DMS153 treated with DMSO at 0.1 percent for 48 hours (cell line): ENCODE results near the gene TBL2.
A peak's percentile ranks its signal among the peaks of the same experiment; 100 is the strongest.
"Not testable (repeated sequence)": the region's sequence is repeated elsewhere in the genome, so short reads cannot be mapped to it uniquely, and the experiment has no call there.

ENCODE experiments used
- DNase-seq: peaks from one replicate; lab custom pipeline; 2025; ENCODE audit not compliant: unreplicated experiment; lab: John Stamatoyannopoulos, UW

TBL2 gene

DNA sequence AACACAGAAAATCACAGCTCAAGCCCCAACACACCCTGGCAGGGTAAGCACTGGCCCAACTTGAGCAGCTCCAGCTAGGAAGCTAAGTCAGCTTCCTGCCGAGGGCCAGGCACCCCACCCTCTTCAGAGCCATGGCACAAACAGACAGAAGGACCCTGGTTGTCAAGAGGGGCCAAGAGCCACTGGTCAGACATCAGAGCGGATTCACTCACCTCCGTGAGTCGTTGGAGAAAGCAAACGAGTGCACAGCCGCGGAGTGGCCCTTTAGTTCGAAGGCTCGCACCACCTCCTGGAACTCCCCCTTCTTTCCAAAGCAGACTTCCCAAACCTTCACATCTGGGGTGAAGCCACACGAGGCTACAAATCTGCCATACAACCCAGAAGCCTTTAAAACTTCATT is 7.4 kb downstream of the TBL2 start:
- DNase-seq: no peak

DNA sequence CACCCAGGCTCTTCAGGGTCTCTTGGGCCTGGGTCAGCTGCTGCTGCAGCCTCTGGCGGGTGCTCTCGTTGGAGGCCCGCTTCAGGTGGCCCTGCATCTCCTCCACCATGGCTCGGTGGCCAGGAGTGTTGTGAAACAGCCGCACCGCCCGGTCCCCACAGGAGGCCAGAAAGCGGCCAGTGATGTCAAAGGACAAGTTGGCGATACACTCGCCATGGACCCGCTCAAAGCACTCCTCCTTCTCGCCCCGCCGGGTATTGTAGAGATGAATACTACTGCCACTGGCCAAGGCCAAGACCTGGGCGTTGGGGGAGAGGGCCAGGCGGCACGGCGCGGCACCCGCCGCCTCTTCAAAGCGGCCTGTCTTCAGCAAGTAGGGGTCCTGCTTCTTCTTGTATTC is 7.9 kb downstream of the TBL2 start:
- DNase-seq: no peak

GRCh38 chr7:73569042-73569608 is 9.3 kb downstream of the TBL2 start:
- DNase-seq: no peak

DNA sequence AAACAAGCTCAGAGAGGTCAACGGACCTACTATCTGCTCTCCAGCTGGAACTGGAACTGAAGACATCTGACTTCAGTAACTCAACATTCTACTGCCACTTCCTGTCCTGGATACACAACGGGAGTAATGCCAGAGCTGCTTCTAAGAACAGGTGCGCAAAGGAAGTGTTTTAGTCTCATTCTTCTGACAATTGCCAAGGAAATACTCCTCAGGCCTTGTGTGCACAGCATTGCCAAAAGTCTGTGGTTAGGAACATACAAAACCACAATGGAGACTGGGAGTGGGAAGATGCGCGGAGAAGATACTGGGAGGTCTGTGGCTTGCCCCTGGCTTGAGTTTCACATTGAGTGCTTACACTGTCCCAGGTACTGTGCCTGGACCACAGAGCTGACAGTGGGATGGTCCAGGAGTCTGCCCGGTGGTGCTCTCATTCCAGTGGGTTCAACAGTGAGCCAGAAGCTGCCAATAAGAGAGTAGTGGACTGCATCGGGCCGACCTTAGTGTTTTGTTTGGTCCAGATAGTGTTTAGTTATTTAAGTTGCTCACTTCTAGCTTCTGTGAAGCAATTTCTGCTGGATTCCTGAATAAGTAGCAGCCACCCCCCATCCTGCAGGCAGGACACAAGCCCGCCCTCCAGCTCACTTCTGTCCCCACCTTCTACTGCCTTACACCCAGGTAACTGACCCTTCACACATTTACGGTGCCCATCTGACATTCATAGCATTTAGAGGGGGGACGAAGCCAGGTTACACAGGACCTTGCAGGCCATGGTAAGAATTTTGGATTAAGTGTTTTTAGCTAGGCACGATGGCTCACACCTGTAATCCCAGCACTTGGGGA is 10.3 kb downstream of the TBL2 start:
- no peak for DNase-seq

DNA sequence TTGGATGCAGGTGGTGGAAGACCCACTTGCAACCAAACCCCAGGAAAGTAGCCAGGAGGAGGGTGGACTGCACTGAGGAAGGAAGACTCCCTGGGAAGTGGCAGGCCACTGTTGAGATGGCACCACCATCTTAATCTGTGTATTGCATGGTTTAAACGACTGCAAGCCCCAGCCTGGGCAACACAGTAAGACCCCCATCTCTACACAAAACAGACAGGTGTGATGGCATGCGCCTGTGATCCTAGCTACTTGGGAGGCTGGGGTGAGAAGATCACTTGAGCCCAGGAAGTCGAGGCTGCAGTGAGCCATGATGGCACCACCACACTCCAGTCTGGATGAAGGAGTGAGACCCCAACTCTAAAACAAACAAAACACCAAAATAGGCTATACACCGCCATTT is 11.2 kb downstream of the TBL2 start:
- no peak for DNase-seq

- DNase-seq: not testable (repeated sequence)
Observed at GRCh38 chr7:73566431-73566830, 11.9 kb downstream of the TBL2 start.

GRCh38 chr7:73565675-73566340 is 12.6 kb downstream of the TBL2 start:
- no peak for DNase-seq

DNA sequence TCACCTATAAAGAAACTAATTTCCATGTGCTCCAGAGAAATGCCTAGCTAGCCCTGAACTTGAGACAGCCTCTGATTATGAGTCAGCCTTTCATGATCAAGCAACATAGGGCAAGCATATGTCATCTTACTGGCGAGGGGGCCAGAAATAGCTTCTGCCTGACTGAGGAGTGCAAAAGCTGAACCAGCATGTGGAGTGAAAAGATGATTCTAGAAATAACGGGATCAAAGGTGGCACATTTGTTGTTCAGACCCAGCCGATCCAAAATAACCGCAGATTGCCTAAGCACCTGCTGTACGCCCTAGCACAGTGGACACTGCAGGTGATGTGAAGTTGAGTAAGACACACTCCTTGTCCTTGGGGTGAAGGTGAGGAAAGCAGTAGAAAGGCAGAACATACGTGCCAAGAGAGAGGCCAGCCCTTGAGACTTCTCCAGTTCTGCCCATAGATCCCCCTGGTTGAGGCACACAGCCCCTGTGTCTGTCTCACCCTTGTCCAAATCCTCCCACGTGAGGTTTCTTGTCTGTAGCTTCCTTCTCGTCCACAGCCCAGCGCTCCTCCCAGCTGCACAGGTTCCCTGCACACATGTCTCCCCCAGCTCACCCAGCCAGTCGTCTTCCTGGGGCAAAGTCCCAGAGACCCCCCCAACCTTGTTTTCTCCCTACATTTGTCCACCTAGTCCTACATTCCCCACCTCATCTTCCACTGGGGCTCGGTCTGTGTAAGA is 18.1 kb downstream of the TBL2 start:
- no peak for DNase-seq

GRCh38 chr7:73557397-73558257 is 20.8 kb downstream of the TBL2 start, which contains the start of gene BCL7B:
Gene BCL7B (minus strand): TSS chr7:73557690. CDS start chr7:73557578, 112 bp downstream.
- DNase-seq: peak; percentile 54

GRCh38 chr7:73557108-73557396 is 21.3 kb downstream of the TBL2 start:
- peak; percentile 84 for DNase-seq

DNA sequence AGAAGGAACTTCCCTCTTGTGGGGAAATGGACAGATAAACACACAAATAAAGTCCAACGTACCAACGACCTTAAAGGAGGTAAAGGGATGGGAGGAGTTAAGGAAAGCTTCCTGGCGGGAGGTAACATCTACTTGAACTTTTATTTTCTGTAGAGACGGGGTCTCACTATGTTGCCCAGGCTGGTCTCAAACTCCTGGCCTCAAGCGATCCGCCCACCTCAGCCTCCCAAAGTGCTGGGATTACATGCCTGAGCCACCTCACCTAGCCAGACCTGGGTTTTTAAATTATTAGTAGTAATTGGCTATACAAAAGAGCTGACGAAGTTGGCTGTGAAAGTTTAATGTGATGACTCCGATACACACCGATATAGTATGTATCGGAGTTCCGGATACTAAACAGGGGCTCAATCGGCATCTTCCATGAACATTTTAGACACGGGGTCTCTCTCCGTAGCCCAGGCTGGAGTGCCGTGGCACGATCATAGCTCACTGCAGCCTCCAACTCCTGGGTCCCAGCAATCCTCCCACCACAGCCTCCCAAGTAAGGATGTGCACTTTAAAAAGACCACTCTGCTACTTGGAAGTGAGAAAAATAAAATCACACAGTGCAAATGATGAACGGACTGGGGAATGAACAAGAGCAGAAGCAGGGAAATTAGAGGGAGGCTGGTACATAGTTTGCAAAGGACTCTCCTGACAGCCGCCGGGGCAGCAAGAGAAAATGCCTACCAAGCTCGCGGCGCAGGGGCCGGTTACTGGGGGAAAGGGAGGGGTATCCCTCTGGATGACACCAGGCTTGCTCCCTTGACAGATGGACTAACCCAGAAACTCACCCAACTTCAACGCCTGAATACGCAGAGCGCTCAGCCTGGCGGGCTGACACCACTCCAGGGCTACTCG is 21.9 kb downstream of the TBL2 start:
- no peak for DNase-seq

- DNase-seq: no peak
Observed at GRCh38 chr7:73555411-73555982, 22.9 kb downstream of the TBL2 start.

- not testable (repeated sequence) for DNase-seq
Observed at GRCh38 chr7:73550093-73550492, 28.3 kb downstream of the TBL2 start.

DNA sequence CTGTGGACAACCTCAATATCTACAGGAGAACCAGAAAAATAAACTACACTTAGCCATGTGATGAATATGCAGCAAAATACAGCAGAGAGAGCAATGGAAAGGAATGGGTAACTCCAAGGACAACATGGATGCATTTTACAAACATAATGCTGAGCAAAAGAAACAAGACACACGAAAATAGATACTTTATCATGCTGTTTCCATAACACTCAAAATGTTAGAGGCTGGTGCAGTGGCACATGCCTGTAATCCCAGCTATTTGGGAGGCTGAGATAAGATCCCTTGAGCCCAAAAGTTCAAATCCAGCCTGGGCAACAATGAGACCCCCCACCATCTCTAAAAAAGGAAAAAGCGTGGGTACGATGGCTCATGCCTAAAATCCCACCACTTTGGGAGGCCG is 29.2 kb downstream of the TBL2 start:
- DNase-seq: no peak

- no peak for DNase-seq
Observed at GRCh38 chr7:73547841-73548240, 30.5 kb downstream of the TBL2 start.

GRCh38 chr7:73544678-73545077 is 33.7 kb downstream of the TBL2 start:
- no peak for DNase-seq

DNA sequence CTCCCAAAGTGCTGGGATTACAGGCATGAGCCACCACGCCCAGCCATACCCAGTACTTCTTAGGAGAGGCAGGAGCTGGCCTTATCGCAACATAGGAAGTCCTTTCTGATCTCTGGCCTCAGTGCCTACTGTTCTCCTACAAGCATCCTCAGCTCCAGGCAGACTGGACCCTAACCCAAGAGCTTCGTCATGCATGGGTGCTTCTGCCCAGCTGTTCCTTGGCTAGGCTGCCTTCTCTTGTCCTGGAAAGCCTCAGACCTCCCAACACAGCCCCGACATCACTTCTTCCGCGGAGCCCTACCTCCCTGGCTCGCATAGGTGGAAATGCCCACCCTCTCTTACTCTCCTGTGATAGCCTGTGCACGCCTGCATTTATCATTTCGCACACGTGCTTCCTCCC is 36.7 kb downstream of the TBL2 start:
- no peak for DNase-seq

DNA sequence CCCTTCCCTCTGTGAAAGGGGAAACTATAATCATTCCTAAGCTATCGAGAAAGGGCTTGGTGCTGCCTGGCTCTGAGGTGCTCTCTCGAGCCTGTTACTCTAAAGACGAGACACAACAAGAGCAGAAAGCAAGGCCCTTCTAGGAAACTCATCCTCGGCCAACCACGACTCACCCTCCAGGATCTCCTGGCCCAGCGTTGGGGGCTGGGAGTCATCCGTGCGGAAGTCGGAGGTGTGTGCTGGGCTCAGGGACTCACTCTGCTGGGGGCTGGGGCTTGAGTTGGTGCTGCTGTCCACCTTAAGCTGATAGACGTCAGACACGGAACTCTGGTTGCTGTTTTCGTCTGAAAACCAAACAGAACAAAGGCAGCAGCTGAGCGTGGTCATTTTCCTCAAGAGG is 38.7 kb downstream of the TBL2 start:
- DNase-seq: no peak

- not testable (repeated sequence) for DNase-seq
Observed at GRCh38 chr7:73538510-73538909, 39.9 kb downstream of the TBL2 start.
